ENCODE data around the gene DKK3.

The DKK3 gene

DNA sequence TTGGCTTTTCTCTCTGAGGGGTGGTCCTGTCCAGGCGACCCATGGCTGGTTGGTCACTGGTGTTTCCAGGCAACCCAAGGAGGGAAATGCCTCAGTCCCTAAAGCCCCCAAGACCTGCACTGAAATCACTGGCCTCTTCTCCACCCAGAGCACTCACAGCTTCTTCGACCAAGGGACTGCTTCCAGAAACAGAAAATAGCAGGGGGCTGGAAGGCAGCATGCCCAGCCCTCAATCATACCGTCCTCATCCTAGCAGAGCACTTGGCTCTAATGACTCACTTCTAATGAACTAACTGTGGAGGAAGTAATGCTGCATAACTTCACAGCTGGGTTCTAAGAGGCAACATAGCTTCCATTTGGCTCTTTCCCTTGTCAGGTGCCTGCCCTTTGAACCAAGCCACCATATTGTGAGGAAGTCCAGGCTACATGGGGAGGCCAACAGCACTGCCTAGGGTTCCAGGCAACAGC lies 27.6 kb downstream of the DKK3 start:
- no peak for DNase-seq

GRCh38 chr11:11980200-11980599 lies 28.2 kb downstream of the DKK3 start:
- DNase-seq: no peak

DNA sequence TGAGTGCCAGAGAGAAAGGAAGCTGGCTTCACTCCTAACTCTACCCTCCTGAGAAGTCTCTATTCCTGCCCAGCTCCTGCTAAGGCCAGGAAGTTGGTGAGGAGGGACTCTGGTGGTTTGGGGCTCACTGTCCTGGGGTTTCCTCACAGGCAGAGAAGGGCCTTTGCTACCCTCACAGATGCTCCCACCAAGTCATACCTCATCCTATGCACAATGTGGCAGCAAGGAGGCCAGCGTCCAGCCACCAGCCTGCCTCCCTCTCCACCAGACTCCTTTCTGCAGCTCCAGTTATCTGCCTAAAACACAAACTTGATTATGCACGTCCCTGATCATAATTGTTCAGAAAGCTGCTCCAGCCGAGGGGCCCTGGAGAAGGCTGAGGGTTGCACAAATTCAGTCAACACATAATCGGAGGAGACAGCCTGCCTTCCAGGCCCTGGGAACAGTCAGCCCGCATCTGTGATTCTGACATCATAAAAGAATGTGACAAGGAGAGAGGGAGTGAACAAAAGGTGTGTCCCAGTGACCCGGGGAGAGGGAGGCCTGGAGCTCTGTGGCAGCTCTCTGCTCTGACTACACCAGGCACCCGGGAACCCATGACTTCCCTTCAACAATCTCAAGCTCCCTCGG lies 28.8 kb downstream of the DKK3 start:
- DNase-seq: no peak

DNA sequence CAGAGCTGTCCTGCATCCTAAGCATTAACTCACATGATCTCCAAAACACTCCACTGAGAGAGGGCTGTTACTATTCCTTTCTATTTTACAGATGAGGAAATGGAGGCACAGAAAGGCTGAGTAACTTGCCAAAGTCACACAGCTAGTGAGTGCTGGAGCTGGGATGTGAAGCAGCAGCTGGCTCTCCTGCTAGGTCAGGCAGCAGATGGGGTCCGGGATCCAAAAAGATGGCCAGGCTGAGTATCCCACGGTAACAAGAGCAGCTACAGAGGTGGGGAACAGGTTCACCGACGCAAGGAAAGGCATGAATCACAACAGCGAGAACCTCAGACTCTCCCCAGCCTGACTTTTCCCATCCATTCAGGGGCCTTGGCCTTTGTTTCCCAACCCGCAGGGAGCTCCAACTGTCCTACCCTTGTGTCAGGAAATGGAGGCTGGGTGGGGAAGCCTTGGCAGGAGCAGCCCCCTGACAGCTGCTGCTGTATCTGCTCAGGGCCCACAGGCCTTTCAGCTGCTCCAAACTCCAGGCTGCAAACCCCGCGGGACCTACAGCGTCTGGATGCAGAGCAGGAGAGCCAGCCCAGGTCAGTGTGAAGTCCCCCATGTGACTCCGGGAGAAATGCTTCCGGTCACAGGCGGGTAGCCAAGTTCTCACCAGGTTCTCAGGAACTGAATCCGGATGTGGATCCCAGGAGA lies 29.5 kb downstream of the DKK3 start:
- peak; percentile 73 for DNase-seq

GRCh38 chr11:11978098-11978637 lies 30.3 kb downstream of the DKK3 start:
- no peak for DNase-seq

DNA sequence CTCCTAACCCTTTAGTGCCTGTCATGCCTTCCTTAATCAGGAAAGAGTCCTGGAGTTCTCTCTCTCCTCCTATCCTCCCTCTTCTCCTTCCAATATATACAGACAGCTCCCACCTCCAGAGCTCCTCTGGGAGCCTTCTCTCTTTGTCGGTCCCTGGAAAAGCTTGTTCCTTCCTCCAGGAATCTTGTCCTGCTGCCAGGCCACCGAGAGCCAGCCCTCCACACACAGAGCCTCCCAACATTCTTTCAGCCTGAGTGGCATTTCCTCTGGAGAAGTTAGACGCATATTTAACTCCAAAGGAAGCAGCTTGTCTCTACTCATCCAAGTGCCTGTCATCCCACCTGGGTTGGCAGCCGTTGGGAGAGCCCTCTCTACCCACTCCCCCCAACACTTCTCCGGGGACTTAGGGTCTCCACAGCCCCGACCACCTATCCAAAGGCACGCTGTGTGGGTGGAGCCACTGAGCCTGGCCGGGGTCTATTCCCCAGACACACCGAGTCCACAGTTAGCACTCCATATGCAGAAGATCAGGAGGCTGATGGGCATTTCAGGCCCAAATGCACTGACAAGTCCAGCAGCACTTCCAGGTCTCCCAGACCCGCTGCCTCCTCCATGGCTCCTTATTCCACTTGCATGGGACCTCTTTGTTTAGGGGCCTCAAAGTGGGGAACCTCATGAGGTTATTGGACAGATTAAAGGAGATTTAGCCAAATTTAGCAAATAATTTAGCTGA lies 31.1 kb downstream of the DKK3 start:
- no peak for DNase-seq

DNA sequence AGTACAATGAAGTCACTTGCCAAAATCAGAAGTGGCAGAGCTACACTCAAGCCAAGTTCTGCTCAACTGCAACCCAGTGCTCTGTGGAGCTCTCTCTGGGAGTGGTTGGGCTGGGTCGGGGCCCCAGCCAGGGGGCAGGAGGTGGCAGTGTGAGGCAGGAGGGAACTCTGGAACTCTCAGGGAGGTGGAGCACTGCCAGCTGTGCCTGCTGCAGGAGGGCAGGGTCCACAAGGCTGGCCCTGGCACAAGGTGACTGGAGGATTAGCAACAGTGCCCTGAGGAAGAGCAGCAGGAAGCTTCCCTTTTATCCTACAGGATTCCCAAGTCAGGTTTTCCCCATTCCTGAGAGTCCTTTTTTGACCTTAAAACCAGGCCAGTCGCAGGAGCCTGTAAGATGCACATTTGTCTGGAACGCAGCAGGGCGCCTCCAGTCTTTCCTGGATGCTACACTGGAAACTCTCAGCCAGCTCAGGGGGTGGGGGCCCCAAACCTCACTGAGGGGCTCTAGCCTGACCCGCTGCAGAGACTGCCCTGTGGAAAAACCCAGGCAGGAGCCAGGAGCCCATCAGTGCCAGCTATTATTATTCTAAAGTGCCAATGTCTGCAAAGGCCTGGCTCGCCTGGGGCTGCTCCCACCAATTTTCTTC lies 31.8 kb downstream of the DKK3 start:
- no peak for DNase-seq

GRCh38 chr11:11975201-11976092 lies 33.0 kb downstream of the DKK3 start:
- DNase-seq: peak; percentile 24

DNA sequence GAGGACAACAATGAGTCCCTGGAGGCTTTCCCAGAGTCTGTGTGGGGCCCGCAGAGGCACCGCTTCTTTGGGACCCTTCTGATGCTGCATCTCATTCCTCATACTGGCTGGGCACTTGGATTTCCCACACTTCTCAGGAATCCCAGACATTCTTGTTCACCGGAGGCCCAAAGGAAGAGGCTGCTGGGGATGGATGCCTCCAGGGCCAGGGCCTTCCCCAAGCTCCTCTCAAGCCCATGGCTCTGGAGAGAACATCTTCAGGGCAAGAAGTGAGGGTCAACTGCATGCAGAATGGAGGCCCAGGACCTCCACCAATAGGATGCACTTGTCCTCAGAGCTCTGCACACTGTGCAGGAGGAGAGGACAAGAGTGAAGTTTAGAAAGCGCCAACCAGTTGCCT lies 34.6 kb downstream of the DKK3 start:
- DNase-seq: no peak

GRCh38 chr11:11973361-11973800 lies 35.0 kb downstream of the DKK3 start:
- DNase-seq: no peak

GRCh38 chr11:11972730-11973341 lies 35.6 kb downstream of the DKK3 start:
- DNase-seq: no peak

DNA sequence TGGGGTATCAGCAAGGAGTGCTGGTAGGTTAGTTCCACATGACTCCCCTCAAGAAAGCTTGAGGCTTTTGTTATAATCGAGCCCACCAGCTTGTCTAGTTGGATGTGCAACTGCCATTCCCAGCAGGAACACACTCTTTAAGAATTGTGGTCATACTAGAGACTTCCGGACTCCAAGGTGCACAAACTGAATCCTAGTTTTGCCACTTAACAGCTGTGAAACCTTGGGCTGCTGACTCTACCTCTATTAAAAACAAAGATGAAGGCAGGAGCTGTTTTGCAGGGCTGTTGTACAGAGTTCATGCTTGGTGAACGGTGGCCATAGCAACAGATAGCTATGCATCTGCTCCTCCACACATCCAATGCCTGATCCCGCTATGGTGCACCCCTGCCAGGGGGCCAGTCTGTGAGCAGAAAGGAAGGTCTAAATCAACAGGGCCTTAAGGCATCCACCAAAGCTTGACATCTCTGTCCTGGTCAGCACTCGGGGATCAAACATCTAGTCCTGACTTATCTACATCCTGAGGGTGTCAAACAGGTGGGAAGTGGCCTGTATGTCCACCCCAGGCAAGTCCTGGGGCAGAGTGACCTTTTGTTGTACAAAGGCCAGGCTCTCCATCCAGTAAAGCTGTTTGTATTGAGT lies 36.4 kb downstream of the DKK3 start:
- DNase-seq: peak; percentile 50

GRCh38 chr11:11970556-11970955 lies 37.9 kb downstream of the DKK3 start:
- DNase-seq: no peak

DNA sequence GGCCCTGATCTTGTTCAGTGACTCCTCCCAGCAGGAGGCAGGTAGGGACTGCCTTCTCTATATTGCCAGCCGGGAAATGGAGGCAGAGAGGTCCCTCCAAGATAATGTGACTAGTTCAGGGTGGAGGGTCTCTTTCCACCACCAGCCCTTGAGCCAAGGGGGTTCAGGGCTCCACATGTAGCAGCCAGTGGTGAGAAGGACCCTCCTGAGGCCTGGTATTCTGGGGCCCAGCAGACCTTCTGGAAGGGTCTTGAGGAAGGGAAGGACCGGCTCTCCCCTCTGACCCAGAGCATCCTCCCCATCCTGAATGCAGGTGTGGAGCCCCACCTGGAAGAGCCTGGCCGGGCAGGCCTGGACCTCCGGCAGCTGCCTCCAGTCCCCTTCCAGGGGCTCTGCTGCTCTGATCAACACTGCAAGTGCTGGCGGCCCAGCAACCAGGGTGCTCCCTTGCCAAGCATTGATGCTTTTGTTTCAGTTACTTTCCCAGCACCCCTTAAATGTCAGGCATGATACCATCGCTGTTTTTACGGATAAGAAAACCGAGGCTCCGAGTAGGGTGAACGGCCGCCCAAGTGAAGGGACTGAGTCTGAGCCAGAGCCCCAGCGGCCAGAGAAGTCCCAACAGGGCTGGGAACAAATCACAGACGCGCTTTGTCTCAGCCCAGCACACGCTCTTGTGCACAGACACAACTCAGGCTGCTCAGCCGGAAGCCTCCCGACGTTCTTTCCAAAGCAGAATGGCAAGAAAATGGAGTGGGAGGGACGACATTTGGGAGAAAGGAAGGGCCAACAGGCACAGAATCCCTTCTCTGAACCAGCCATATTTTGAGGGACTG lies 38.8 kb downstream of the DKK3 start:
- no peak for DNase-seq

DNA sequence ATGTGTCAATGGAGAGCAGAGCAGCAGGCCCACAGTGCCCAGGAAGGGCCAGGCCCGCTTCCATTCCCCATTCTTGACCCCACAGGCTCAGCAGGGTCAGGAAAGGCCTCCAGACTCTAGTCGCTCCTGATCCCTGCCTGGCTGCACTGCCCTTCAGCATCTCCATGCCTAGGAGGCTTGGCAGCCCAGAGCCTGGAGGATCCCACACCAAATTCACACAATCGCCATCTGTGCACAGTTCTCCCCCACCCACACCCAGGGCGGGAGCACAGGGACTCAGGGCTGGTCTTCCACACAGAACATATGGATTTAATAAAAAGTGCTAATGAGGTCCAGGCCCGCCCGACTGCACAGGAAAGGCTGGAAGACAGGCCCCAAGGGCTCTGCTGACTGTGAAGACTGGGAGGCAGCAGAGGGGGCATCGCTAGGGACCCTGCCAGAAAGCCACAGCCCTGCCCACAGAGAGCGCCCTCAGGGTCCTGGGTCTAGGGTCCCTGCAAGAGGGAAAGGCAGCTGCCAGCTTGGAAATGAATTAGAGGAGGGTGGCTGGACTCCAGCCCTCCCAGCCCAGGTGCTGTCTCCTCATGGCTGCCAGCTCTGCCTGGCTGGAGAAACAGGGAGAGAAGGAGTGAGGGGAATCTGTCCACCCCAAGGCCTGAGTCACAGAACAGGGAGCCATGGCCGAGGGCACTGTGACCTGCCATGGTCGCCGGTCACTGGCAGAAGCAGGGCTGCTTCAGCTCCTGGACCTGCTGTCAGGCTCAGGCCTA lies 39.7 kb downstream of the DKK3 start:
- no peak for DNase-seq

GRCh38 chr11:11967669-11968510 lies 40.5 kb downstream of the DKK3 start:
- DNase-seq: no peak

GRCh38 chr11:11966826-11967668 lies 41.4 kb downstream of the DKK3 start:
- peak; percentile 20 for DNase-seq
